ENCODE results near the gene TMTC2.

DNA sequence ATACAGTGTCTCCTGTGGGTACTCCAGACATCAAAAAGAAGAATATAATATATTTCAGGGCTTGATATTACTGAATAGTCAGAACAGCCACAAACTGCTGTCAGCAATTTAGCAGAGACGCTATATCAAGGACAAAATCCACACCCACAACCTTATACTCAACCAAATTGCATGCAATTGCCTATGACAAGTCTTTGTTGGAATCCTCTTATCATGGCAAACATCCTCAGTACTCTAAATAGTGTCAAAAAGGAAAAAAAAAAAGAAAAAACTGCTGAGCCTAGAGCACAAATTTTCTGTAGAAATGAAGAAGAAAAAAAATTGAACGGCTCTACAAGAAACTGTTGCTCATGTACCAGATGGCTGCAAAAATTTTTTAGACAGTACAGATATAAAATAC is 485.7 kb downstream of the TMTC2 start:
- TF ChIP-seq TBL1XR1 (IDR thresholded peaks at IDR 0.05; ENCODE audit: low read depth, low read length) (no peak), EGR1 (IDR thresholded peaks at IDR 0.05; ENCODE audit: borderline replicate concordance in 1 of 2, low read depth in 2 of 2, low read length in 2 of 2) (no peak), SUZ12 (IDR thresholded peaks at IDR 0.05; ENCODE audit: unreplicated experiment) (no peak), ZSCAN29 (IDR thresholded peaks at IDR 0.05) (no peak), SRF (IDR thresholded peaks at IDR 0.05; ENCODE audit: low read depth in 2 of 2, low read length in 2 of 2) (no peak), JUND (IDR thresholded peaks at IDR 0.05; ENCODE audit: low read depth, low read length) (no peak), CEBPB (IDR thresholded peaks at IDR 0.05; ENCODE audit: borderline replicate concordance in 1 of 2, low read depth in 2 of 2, low read length in 2 of 2) (no peak), ZBED1 (IDR thresholded peaks at IDR 0.05; ENCODE audit: borderline replicate concordance) (no peak), POLR2AphosphoS2 (IDR thresholded peaks at IDR 0.05; ENCODE audit: low read depth, low read length) (no peak), TARDBP (IDR thresholded peaks at IDR 0.05; ENCODE audit: borderline replicate concordance) (no peak)
- TF ChIP-seq, protein P1, sequence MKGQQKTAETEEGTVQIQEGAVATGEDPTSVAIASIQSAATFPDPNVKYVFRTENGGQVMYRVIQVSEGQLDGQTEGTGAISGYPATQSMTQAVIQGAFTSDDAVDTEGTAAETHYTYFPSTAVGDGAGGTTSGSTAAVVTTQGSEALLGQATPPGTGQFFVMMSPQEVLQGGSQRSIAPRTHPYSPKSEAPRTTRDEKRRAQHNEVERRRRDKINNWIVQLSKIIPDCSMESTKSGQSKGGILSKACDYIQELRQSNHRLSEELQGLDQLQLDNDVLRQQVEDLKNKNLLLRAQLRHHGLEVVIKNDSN (IDR thresholded peaks at IDR 0.05; ENCODE audit: borderline replicate concordance, extremely low read length, insufficient read depth, low read depth, low read length), result no peak

Measured in GM12878 (cell line).